ENCODE results near the gene SLC25A23.

DNA sequence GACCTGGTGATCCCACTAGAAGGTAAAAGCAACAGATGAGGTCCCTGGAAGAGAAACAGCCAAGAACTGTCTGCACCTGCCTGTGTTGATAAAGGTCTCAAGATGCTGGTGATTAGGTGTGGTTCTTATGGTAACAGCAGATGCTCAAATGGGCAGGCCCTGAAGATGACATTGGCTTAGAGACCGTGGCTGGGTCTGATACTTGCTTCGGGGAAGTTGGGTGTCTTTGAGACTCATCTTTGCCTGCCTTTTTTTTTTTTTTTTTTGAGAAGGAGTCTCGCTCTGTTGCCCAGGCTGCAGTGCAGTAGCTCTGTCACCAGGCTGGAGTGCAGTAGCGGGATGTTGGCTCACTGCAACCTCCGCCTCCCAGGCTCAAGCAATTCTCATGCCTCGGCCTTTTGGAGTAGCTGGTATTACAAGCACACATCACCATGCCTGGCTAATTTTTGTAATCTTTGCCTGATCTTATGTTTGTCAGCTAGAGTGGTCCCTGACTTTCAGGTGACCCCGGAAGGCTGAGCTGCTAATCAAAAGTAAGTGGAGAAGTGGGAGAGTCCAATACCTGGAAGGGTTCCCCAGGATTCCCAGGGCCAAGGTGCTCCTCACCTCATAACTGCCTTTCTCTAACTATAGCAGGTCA lies 7.9 kb downstream of the SLC25A23 start:
- TF ChIP-seq, protein P1, sequence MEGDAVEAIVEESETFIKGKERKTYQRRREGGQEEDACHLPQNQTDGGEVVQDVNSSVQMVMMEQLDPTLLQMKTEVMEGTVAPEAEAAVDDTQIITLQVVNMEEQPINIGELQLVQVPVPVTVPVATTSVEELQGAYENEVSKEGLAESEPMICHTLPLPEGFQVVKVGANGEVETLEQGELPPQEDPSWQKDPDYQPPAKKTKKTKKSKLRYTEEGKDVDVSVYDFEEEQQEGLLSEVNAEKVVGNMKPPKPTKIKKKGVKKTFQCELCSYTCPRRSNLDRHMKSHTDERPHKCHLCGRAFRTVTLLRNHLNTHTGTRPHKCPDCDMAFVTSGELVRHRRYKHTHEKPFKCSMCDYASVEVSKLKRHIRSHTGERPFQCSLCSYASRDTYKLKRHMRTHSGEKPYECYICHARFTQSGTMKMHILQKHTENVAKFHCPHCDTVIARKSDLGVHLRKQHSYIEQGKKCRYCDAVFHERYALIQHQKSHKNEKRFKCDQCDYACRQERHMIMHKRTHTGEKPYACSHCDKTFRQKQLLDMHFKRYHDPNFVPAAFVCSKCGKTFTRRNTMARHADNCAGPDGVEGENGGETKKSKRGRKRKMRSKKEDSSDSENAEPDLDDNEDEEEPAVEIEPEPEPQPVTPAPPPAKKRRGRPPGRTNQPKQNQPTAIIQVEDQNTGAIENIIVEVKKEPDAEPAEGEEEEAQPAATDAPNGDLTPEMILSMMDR (IDR thresholded peaks at IDR 0.05), result no peak
- no peak for TF ChIP-seq POLR2A (IDR thresholded peaks at IDR 0.05)

Data from uterus (tissue), 2 donors.